ENCODE results near the gene HAUS2. TPM values are rescaled to one million over a fixed set of nuclear protein-coding genes. Genes with fewer than 3 reads are reported as not detected.
"Not testable (repeated sequence)": the region's sequence is repeated elsewhere in the genome, so short reads cannot be mapped to it uniquely, and the experiment has no call there.

Gene HAUS2
- 27.2 TPM for polyA plus RNA-seq (ENCODE audit: insufficient read length)
- long read RNA-seq, donor 1, transcript HAUS2-201 (6 exons, 3,949 nt), result minor isoform, 5 of 25 reads
- long read RNA-seq, donor 1, transcript HAUS2-211 (5 exons, 375 nt), result major isoform, 10 of 25 reads
- long read RNA-seq, donor 1, partial matches to known transcripts, result 0 of 25 reads
- long read RNA-seq, donor 1, other reads (novel, unspliced or antisense), result 0 of 25 reads
- long read RNA-seq, donor 2, partial matches to known transcripts, result 0 of 1 reads
- long read RNA-seq, donor 2, other reads (novel, unspliced or antisense), result 0 of 1 reads
- long read RNA-seq, donor 3, partial matches to known transcripts, result 0 of 6 reads
- long read RNA-seq, donor 3, other reads (novel, unspliced or antisense), result 0 of 6 reads
- long read RNA-seq, donor 4, partial matches to known transcripts, result 0 of 2 reads
- long read RNA-seq, donor 4, other reads (novel, unspliced or antisense), result 0 of 2 reads
- long read RNA-seq, donor 5, transcript HAUS2-201 (6 exons, 3,949 nt), result major isoform, 8 of 13 reads
- long read RNA-seq, donor 5, partial matches to known transcripts, result 0 of 13 reads
- long read RNA-seq, donor 5, other reads (novel, unspliced or antisense), result 0 of 13 reads
- long read RNA-seq, donor 6, transcript HAUS2-205 (7 exons, 626 nt), result major isoform, 5 of 9 reads
- long read RNA-seq, donor 6, partial matches to known transcripts, result 0 of 9 reads
- long read RNA-seq, donor 6, other reads (novel, unspliced or antisense), result 0 of 9 reads
- long read RNA-seq, donor 7, transcript HAUS2-201 (6 exons, 3,949 nt), result major isoform, 7 of 10 reads
- long read RNA-seq, donor 7, partial matches to known transcripts, result 0 of 10 reads
- long read RNA-seq, donor 7, other reads (novel, unspliced or antisense), result 0 of 10 reads
- long read RNA-seq, donor 8, partial matches to known transcripts, result 0 of 6 reads
- long read RNA-seq, donor 8, other reads (novel, unspliced or antisense), result 0 of 6 reads

- DNase-seq, result peak; percentile 86
Measured at GRCh38 chr15:42548249-42549031, at the start of gene HAUS2, which contains the start of gene LRRC57. Gene HAUS2, plus strand, starts transcription at chr15:42548838. Its CDS starts 35 bp downstream, at chr15:42548873. Gene LRRC57, minus strand, starts transcription at chr15:42548793. Its CDS starts 359 bp downstream, at chr15:42548434.

GRCh38 chr15:42499858-42500609 is 48.6 kb upstream of the HAUS2 start:
- no peak for DNase-seq

GRCh38 chr15:42502477-42502876 is 46.2 kb upstream of the HAUS2 start:
- no peak for DNase-seq

GRCh38 chr15:42503825-42504224 is 44.8 kb upstream of the HAUS2 start:
- DNase-seq, result no peak

- no peak for DNase-seq
Measured at GRCh38 chr15:42504631-42505030, 44.0 kb upstream of the HAUS2 start.

GRCh38 chr15:42507514-42507913 is 41.1 kb upstream of the HAUS2 start:
- no peak for DNase-seq

GRCh38 chr15:42508263-42508690 is 40.4 kb upstream of the HAUS2 start:
- DNase-seq, result no peak

GRCh38 chr15:42510258-42511006 is 38.2 kb upstream of the HAUS2 start:
- DNase-seq, result no peak

- DNase-seq, result no peak
Measured at GRCh38 chr15:42511007-42511391, 37.6 kb upstream of the HAUS2 start.

GRCh38 chr15:42523331-42523730 is 25.3 kb upstream of the HAUS2 start:
- no peak for DNase-seq

- DNase-seq, result no peak
Measured at GRCh38 chr15:42528970-42529369, 19.7 kb upstream of the HAUS2 start.

GRCh38 chr15:42533246-42533645 is 15.4 kb upstream of the HAUS2 start:
- no peak for DNase-seq

GRCh38 chr15:42544853-42545629 is 3.6 kb upstream of the HAUS2 start:
- DNase-seq, result no peak

- DNase-seq, result peak; percentile 29
Measured at GRCh38 chr15:42547918-42548248, 755 bp upstream of the HAUS2 start.

- peak; percentile 62 for DNase-seq
Measured at GRCh38 chr15:42549032-42549491, 424 bp downstream of the HAUS2 start.

GRCh38 chr15:42549741-42550392 is 1.2 kb downstream of the HAUS2 start:
- no peak for DNase-seq

- no peak for DNase-seq
Measured at GRCh38 chr15:42553554-42553953, 4.9 kb downstream of the HAUS2 start.

GRCh38 chr15:42556550-42557207 is 8.0 kb downstream of the HAUS2 start:
- not testable (repeated sequence) for DNase-seq
